ENCODE results near the gene ZIC1.
A peak's percentile ranks its signal among the peaks of the same experiment; 100 is the strongest.

Gene ZIC1

GRCh38 chr3:147411815-147412241, 2.7 kb downstream of the ZIC1 start:
- no peak for DNase-seq

- DNase-seq = no peak
These were observed 3.2 kb downstream of the ZIC1 start for GRCh38 chr3:147412261-147412916.

DNA sequence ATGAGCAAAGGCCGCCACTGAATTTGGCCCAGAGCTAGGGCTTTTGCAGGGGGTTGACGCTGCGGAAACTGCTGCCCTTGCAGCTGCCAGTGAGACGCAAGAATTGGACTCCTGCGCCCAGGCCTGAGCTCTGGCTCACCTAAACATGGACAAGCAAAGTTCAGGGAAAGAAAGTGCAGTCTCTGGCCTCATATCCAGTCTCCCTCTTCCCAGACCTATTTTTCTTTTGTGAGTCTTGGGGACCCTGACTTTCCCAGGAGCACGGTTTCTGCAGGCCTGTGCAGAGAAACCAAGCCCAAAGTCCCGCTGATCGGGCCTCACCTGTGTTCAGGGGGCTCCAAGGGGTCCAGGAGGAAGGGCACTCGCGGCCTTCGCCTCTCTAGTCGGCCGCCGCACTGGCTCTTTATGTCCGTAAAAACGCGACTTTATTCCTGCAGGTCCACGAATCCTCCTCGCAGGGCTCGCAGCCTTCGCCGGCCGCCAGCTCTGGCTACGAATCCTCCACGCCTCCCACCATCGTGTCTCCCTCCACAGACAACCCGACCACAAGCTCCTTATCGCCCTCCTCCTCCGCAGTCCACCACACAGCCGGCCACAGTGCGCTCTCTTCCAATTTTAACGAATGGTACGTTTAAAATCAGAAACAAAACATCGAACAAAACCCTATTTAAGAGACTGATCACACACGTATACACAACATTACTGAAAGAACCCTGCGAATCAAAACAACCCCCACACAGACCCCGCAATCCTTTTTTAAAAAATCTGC, 3.9 kb downstream of the ZIC1 start:
- DNase-seq = no peak

GRCh38 chr3:147413686-147414389, 4.7 kb downstream of the ZIC1 start:
- DNase-seq = no peak

DNA sequence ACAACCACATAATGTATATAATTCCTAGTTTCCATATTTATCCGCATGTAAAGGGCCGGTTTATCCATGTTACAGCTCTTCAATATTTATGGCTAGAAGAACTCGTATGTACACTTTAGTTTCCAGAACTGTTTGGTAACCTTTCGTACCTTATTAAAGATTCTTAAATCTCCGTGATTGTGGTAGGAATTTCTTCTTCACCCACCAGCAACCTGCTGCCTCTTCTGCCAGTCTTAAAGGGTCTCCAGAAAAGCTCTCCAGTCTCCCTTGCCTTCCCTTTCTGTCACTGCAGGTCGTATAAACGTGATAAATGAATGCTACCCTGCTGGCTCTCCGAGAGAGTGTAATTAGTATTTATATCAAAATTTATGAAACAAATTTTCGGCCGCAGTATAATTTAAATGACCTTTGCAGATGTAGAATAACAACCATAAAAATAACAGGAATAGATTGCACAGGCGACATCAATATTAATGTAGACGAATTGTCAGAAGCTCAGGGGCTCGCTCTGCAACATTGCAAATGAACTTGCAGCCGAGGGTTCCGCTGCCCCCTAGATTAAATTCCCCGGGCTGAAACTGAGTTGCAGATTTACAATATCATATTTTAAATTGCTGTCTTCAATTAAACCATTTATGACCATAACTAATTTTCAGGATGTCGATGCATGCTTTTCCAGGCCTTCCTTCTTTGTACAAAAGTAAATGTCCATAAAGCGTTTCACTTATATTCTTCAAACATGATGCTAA, 5.4 kb downstream of the ZIC1 start:
- DNase-seq = no peak

DNA sequence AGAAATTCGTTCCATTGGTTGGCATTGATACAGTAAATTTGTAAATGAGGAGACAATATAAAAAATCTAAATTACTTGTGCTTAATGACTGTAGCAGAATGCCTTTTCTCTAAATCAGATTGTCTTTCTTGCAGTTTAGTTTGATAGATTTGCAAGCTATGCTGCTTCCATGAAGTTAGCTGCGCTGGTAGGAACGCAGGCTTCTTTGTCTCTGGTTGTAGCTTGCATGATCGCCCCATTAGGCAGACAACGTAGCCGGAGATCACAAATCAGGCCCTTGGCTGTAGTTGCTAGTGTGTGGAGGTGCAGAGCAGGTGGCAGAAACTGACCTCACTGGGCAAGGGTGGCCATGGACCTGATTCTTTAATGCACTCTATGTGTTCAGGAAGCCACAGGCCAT, 6.1 kb downstream of the ZIC1 start:
- DNase-seq = no peak

GRCh38 chr3:147415874-147416273, 6.7 kb downstream of the ZIC1 start:
- DNase-seq = no peak

DNA sequence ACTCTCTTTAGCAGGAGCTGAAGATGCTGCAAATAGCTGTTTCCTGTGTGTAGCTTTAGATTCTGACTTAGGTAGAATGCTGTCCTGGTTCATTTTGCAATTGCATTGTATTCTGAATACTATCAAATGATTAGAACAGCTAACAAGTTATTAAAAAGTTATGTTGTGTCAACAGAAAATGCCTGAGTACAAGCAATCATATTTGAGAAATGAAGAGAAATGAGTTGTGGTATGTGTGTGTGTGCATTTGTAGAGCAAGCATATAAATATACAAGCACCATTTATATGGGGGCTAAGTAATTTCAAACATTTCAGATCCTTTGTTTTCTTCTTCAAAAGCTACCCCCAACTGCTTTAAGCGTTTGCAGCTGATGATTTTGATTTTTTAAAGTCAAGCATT, 7.8 kb downstream of the ZIC1 start:
- DNase-seq = no peak

DNA sequence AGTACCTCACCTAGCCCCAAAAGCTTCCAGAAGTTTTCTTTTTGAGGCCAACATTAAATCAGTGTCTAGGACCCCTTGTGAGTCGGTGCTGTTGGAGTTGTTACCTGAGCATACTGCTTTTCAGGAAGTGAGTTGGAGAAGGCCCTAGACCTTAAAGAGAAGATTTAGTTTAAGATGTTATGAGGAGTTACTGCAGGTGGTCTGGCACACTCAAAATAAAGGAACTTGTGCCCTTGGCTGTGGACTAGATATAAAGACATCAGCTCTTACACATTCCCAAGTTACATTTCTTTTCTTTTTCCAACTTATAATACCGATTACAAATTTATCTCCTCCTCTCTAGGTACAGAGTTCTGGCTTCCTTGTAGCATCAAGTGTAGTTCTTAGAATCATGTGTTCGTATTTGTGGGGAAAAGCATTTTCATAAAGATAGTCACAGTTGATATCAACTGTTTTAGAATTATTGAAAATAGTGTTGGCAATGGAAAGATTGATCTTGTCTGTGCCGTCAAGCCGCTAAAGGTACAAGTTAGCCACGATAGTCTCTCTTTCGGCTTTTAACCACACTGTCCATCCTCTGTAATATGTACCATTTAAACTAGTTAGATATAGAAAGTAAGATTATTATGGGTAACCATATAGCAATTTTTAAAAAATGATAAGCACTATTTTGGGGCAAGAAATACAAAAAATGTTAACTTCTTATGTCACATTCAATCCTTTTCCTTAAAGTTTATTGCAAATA, 8.6 kb downstream of the ZIC1 start:
- DNase-seq = no peak

GRCh38 chr3:147418371-147418781, 9.2 kb downstream of the ZIC1 start:
- no peak for DNase-seq

DNA sequence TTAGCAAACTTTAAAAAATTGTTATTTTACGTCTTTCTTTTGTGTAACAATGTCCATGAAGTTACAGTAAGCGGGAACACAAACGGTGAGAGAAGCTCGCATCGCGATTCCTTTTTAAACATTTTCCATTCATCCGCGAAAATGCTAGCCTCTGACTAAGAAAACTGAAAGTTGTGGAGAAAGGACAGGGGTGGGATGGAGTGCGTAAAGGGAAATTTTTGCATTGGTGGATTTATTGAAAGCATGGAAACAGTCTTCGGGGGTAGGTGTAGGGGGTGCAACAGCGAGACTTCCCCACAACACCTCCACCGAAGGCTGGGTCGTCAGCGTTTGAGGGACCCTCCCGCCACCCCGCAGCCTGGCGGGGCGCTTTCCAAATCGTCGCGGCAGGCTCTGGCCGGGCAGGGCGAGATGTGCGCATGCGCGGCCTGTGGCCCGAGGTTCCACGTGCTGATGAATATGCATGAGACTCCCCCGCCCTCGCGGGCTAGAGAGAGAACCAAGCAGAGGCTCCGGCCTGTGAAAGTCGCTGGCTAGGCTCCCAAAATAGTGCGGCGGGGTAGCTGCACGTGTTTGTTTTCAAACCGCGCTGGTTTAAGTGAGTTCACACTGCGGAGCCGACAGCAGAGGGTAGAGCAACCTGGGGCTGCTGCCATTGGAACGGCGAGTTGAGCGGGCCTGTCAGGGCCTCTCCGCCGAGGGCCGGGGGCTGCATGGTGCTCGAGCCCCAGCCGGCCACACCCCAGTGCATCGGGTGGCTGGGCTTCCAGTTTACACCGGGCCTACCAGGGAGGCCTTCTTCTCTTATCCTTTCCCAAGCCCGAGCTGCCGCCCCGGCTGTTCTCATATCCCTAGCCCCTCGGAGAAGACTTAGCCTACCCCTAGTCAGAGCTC, 9.9 kb downstream of the ZIC1 start:
- no peak for DNase-seq

DNA sequence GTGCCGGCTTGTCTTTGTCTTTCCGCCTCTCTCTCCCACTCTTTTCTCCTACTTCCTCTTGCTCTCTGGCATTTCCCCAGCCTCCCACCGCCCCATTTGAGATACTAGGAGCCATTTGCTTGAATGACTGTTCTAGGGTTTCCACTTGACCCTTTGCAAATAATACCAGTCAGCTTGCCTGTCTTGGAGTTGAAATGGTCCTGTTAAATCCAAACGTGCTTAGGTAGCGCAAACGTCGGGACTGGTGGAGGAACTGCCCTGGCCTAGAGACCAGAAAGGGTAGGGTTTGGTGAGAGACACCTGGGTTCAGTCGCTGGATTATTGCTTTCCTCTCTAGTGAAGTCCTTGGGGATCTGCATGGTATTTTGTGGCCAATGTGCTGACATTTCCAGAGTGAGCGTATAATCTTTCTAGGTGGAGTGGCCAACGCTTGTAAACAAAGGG, 10.6 kb downstream of the ZIC1 start:
- DNase-seq = no peak

DNA sequence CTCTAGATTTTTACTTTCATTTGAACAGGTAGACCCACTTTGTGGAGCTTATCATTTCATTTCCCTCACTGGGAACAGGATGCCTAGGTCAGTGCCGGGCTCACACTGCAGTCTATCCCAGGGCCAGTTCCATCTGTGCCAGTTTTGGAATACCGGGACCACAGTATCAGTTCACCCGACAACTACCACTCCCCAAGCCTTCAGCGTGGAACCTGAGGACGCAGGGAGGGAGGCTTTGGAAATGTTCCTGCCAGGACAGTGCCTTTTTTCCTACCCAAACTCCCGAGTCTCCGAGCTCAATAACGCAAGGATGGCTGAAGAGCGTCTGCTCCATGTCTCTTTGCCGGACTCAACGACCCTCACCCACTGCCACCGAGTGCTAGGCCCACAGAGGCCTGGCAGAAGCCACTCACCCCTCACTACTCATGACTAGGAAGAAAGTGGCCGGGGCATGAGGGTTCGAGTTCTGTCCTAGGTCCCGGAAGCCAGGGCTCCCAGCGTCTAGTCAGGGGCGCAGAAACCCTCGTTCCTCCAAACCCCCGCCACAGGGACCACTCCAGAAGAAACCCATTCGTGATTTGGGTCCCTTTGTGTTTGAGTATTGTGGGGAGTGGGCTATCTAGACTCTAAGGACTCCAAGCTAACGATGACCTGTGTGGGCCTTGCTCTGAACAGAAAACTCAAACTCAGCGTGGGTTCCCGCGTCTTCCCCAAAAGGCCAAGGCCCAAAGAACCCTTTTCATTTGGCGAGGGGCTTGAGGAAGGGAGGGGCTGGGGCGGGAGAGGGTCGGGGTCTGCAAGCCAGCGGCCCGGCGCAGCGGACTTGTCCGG, 11.4 kb downstream of the ZIC1 start:
- DNase-seq = no peak

GRCh38 chr3:147421184-147421912, 12.2 kb downstream of the ZIC1 start:
- peak; percentile 12 for DNase-seq

DNA sequence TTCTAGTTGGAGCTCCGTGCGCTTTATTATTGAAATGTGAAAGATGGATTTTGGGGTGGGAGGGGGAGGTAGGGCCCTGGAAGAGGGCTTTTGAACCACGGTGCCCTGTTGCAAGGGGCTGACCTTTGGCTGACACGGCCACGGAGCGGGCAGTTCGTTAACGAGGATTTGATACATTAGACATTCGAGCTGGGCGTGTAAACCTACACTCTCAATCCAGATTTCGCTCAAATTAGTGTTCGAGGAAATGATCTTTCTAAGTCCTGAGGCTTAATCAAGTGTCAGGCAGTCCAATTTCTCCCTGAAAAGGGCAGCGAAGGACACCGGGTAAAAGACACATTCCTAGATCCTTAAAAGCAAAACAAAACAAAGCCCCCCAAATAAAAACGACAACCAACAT, 13.0 kb downstream of the ZIC1 start:
- no peak for DNase-seq

- DNase-seq = no peak
These were observed 13.7 kb downstream of the ZIC1 start for GRCh38 chr3:147422601-147423536.

GRCh38 chr3:147423537-147423797, 14.3 kb downstream of the ZIC1 start:
- DNase-seq = no peak

- DNase-seq = no peak
These were observed 14.8 kb downstream of the ZIC1 start for GRCh38 chr3:147423798-147424580.
